Activated T-cell treated with anti-CD3 and anti-CD28 coated beads for 1 hour (primary cell): ENCODE measurements around the gene MC1R.

Experiments used
- DNase-seq: peaks from one replicate; pipeline ENCODE4 v3.0.0-alpha.2; 2020; ENCODE audit warnings: low read depth

MC1R gene

DNA sequence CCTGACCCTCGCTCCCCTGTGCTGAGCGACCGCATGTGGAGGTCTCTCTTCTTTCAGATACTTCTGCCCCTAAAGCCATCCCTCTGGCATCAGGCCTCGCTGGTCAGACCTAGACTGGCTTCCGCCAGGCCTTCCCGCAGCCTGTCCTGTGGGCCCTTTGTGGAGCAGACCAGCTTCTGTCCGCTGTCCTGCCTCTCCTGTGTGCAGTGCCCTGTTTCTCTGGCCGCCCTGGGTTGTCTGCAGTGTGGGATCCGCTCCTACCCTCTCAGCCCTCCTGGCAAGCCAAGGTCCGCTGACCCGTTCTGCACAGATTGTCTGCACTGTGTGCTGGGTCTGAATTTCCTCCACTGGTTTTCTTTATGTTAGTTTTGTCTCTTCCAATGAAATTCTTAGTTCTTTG, 21.5 kb upstream of the MC1R start:
- no peak for DNase-seq

- no peak for DNase-seq
Observed at GRCh38 chr16:89898201-89898967, 20.3 kb upstream of the MC1R start.

GRCh38 chr16:89899879-89900481, 18.7 kb upstream of the MC1R start:
- DNase-seq, result no peak

DNA sequence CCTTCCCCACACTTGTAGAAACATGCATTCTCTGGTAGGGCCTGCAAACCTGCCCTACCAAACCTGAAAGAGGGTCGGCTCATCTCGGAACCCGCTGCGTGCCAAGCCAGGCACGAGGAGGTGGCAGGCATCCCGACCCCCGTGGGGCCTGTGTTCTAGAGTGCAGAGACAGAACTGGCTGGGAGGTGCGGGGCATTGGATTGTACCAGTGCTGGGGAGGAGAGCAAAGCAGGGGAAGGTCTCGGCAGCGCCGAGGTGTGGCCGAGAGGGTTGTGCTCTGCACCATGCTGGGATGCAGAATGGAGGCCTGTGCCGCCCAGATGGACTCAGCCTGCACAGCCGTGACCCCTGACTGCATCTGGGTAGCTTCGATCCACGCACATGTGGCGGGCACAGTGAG, 17.8 kb upstream of the MC1R start:
- DNase-seq, result no peak

DNA sequence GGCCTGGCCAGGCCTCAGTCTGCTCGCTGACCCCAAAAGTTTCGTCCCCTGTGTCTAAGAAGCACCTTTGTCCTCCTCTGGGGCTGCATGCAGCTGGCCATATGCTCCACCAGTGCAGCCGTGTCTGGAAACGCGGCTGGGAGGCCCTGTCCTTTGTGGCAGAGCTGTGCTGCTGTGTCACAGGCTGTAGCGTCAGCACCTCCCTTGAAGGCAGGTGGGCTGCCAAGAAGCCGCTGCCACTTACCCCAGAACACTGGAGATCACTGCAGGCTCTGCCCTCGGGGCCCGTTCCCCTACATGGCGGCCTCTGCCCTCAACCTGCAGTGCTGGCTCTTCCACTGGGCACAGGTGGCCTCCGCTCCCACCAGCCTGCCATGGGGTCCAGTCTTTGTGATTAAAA, 15.7 kb upstream of the MC1R start:
- DNase-seq, result no peak

DNA sequence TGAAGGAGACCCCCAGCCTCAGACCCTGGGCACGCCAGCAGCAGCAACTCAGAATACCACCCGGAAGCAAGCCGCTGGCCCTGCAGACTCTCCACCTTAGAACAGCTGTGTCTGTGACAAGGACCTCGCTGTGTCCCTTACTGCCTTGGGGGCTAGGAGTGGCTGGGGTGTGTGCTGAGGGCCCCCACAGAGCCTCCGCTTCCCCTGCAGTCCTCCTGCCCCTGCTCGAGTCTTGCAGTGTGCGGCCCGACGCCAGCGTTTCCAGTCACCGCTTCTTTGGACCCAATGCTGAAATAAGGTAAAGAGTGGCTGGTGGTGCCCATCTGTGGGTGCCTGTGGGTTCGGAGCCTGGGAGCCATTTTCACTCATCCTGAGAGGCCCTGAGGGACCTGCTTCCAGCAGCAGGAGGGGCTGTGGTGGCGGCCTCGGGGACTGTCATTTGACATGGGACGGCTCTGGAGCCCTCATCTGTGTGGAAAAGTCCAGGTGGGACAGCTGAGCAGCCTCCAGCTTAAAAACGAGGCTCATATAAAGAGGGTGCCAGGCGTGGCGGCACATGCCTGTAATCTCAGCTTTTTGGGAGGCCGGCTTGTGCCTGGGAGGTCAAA, 14.7 kb upstream of the MC1R start:
- DNase-seq, result no peak

DNA sequence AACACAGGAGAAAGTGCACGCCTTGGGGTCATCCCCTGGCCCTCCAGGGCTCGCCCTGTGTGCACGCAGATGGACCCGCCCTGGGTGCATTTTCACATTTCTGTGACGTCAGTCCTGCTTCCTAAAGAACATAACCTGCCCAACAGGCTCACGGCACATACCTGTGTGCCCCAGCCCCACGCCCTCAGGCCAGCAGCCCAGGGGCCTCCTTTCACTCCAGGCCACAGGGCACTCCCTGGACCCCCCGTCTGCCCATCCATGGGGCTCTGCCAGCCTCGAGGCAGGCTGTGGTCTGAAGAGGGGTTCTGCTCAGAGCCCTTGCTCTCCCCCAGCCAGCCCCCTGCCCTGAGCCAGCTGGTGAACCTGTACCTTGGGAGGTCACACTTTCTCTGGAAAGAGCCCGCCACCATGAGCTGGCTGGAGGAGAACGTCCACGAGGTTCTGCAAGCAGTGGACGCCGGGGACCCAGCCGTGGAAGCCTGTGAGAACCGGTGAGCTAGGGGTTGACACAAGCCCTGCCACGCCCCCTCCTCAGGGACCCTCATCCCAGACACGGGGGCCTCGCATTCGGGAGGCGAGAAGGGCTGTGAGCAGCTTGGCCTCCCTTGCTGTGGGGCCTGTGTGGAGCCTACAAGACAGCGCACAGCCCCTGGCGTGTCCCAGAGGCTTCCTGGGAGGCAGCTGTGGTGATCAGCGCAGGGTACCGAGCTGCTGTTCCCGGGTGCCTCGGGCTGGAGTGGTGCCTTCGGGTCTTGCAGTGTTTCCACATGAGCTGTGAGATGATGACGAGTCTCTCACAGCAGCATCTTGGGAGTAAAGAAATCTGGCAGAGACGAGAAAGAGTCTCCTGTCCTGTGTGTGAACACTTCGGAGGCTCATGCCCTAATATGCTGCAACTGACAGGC, 13.8 kb upstream of the MC1R start:
- no peak for DNase-seq

DNA sequence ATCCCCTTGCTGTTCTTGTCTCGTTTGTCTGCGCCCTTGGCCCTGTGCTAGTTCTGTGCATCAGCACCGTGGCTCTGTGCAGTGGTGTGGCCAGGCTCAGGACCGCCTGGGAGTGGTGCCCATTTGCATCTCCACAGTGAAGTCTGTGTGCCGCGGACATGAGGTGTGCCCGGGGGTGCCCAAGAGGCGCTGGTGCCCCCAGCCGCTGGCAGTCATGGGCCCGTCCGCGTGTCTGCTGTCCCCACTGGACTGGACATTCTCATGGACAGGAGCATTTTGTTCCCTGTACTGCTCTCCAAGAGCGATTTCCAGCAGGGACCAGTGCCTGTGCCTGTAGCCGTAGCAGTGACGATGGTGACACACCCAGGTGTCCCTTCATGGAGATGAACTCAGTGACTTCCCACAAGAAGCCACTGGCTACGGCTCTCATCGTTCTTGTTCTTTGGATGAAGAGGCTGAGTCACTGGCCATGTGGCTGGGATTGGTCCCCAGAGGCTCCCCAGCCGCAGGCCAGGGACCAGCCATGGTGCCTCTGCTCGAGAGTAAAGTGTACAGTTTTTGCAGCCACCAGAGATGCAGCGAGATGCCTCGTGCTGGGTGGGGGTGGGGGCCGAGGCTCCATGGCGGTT, 13.0 kb upstream of the MC1R start:
- no peak for DNase-seq

DNA sequence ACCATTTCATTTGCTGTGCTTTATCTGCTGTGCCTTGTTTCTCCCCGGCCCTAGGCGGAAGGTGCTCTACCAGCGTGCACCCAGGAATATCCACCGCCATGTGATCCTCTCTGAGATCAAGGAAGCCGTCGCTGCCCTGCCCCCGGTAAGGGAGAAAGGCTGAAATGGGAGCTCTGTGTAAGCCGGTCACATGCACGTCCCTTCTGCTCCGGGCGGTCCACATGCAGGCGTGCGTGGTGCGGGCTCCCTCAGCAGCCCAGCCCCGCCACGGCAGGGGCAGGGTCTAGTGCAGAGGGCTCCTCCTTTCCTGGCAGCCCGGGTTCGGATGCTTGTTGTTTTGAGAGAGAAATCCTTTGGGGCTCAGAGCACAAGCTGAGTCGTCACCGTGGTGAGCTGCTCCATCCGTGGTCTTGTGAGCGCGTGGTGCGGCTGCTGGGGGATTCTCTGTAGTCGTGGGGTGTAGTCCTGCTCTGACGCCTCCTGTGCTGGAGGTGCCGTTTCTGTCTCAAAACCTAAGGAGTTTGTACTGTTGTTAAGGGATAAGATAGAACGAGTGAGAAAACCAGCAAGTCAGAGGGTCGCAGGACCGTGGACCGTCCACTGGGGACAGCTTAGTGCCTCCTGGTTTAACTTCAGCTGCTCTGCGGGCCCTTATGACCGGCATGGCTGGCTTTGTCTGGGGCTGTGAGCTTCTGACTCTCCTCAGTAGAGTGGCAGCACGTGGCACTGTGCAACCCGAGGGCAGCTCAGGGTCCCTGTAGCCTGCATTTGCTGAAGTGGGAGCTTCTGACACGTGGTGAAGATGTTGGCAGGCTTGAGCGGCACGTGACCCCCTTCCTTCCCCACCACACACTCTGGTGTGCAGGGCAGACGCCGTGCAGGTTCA, 12.3 kb upstream of the MC1R start:
- DNase-seq, result no peak

GRCh38 chr16:89907055-89907814, 11.4 kb upstream of the MC1R start:
- DNase-seq, result no peak

DNA sequence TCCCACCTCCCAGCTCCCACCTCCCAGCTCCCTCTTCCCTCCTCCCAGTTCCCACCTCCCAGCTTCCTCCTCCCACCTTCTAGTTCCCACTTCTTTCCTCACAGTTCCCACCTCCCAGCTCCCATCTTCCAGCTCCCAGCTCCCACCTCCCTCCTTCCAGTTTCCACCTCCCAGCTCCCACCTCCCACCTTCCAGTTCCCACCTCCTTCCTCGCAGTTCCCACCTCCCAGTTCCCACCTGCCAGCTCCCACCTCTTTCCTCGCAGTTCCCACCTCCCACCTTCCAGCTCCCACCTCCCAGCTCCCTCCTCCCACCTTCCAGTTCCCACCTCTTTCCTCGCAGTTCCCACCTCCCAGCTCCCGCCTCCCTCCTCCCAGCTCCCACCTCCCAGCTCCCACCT, 10.4 kb upstream of the MC1R start:
- no peak for DNase-seq

DNA sequence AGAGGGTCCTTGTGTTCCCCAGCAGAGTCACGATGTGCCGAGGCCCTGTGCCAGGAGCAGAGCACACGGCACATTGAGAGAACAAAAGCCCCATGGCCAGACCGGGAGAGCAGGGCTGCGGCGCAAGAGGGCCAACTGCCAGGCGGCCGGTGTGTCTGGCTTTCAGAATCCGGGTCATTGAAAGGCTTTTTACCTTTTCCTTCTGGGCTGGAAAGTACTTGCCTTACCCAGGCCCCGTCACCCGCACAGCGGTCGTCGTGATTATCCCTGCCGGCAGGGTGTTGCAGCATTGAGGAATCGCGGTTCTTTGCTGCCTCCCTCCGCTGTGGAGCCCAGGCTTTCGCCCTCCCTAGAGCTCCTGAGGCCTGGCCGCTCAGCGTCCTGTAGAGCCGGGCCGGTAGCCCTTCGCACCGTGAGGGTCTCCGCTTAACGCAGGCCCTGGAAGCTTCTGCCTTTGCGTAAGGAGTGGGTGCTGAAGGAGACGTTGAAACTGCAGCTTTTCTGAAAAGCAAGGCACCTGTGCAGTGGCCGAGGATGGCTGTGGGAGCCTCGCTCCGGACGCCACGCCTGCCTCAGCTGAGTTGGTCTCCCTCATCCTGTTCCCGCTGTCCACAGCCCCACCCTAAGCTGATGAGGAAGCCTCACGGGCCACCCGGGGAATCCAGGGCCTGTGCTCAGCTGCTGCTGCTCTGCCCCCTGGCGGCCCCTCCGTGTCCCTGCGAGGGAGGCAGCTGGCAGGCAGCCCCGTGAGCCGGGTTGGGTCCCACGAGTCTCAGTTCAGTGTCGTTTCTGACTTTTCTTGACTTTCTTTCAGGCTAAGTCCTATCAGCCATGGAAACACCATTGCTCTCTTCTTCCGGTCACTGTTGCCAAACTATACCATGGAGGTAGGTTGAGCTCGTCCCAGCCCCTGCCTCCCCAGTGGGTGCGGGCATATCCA, 8.6 kb upstream of the MC1R start:
- DNase-seq, result peak; percentile 57

GRCh38 chr16:89910717-89911354, 7.8 kb upstream of the MC1R start:
- no peak for DNase-seq

DNA sequence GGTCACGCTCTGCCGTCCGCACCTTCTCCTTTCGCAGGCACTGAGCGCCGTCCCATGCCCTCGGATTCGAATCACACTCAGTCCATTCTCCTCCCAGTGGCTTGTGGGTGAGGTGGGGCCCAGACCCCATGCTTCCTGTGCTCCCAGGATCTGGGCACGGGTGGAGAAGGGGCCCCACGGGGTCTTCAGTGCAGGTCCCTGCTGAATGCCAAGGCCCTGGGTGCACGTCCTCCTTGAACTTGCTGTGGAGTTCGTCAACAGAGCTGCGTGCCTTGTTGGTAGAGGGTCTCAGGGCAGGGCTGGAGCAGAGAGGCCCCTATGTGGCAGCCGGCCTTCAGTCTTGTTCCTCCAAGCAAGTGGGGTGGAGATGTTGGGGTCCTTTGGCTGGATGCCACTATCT, 7.3 kb upstream of the MC1R start:
- no peak for DNase-seq

DNA sequence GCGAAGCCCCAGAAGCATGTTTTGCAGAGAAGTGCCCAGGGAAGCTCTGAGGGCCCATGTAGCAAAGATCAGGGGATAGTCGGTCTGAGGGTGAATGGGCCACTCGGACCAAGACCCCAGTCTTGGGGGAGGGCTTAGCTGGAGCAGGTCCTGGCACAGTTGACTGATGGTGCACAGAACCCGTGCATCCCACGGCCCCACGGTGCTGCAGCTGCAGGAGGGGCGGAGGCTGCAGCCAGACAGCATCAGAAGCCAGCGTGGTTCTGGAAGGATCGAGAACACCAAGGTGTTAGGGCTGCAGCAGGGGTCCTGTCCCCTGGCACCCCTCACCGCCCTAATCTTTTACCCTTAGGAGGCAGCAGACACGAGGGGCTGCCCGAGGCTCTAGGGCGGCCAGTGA, 6.5 kb upstream of the MC1R start:
- no peak for DNase-seq

GRCh38 chr16:89912627-89913026, 6.0 kb upstream of the MC1R start:
- no peak for DNase-seq

- no peak for DNase-seq
Observed at GRCh38 chr16:89913408-89914387, 5.0 kb upstream of the MC1R start.
